CD4-positive, alpha-beta memory T cell (primary cell): ENCODE measurements around the gene FAM24A. TPM values are rescaled to one million over a fixed set of nuclear protein-coding genes. Genes with fewer than 3 reads are reported as not detected.
A peak's percentile ranks its signal among the peaks of the same experiment; 100 is the strongest.

Experiments used
- CTCF ChIA-PET: fragments of 350-600 bp; sonication (Branson Sonifier 250); formaldehyde crosslinking; loops from one replicate; lab custom pipeline; 2021; ENCODE audit warnings: inconsistent platforms; ENCODE audit not compliant: partially characterized antibody; lab: Charles Lee
- POLR2A ChIA-PET: fragments of 350-600 bp; sonication (Branson Sonifier 250); formaldehyde crosslinking; loops from one replicate; lab custom pipeline; 2021; ENCODE audit not compliant: partially characterized antibody; lab: Charles Lee
- DNase-seq, 5 donors: peaks; one replicate each; pipeline versions ENCODE4 v3.0.0 to v3.0.0-alpha.2; 2020 to 2022; ENCODE audit warnings: mixed read lengths in 1 of 5
- H3K27ac ChIP-seq: one replicate; pipeline ENCODE4 v1.7.0; 2013; ENCODE audit warnings: low read depth, low read length
- H3K27me3 ChIP-seq: 2 replicates; pipeline ENCODE4 v1.7.0; 2013; ENCODE audit warnings: mild to moderate bottlenecking, low read length, moderate library complexity; ENCODE audit not compliant: insufficient read depth
- H3K36me3 ChIP-seq: 2 replicates; pipeline ENCODE4 v1.7.0; 2013; ENCODE audit warnings: mild to moderate bottlenecking, low read length, moderate library complexity; ENCODE audit not compliant: insufficient read depth
- H3K4me1 ChIP-seq: 2 replicates; pipeline ENCODE4 v1.7.0; 2013; ENCODE audit warnings: mild to moderate bottlenecking, low read length, moderate library complexity; ENCODE audit not compliant: insufficient read depth
- H3K4me3 ChIP-seq, 2 donors: one replicate each; pipeline ENCODE4 v1.7.0; 2013; ENCODE audit warnings: low read length in 2 of 2, mild to moderate bottlenecking in 1 of 2
- H3K9me3 ChIP-seq, 2 donors: one replicate each; pipeline ENCODE4 v1.7.0; 2013; ENCODE audit warnings: low read length in 2 of 2, control low read depth in 1 of 2; ENCODE audit not compliant: control insufficient read depth in 1 of 2
- H3K27ac Mint-ChIP-seq, 7 donors: one replicate each; pipeline ENCODE4 v1.8.0; 2020 to 2021; ENCODE audit warnings: mixed read lengths in 7 of 7, mild to moderate bottlenecking in 6 of 7, inconsistent platforms in 3 of 7, moderate library complexity in 3 of 7
- H3K27me3 Mint-ChIP-seq, 2 donors: one replicate each; pipeline ENCODE4 v1.8.0; 2020 to 2021; ENCODE audit warnings: mixed read lengths in 2 of 2
- H3K36me3 Mint-ChIP-seq, 2 donors: one replicate each; pipeline ENCODE4 v1.8.0; 2020 to 2021; ENCODE audit warnings: mixed read lengths in 2 of 2, inconsistent platforms in 1 of 2, mild to moderate bottlenecking in 1 of 2
- H3K4me1 Mint-ChIP-seq, 4 donors: one replicate each; pipeline ENCODE4 v1.8.0; 2020 to 2021; ENCODE audit warnings: mixed read lengths in 4 of 4, mild to moderate bottlenecking in 1 of 4
- H3K4me3 Mint-ChIP-seq, 8 donors: one replicate each; pipeline ENCODE4 v1.8.0; 2020 to 2021; ENCODE audit warnings: mixed read lengths in 8 of 8, mild to moderate bottlenecking in 7 of 8, moderate library complexity in 6 of 8, inconsistent platforms in 3 of 8
- H3K9me3 Mint-ChIP-seq, 8 donors: one replicate each; pipeline ENCODE4 v1.8.0; 2020 to 2021; ENCODE audit warnings: mixed read lengths in 8 of 8, mild to moderate bottlenecking in 5 of 8, inconsistent platforms in 3 of 8, moderate library complexity in 1 of 8
- intact Hi-C: fragments of 100-400 bp; cut with micrococcal nuclease; formaldehyde crosslinking; loops from one replicate; pipeline ENCODE4 v1.15.1; 2023
- polyA plus RNA-seq, 2 donors: library from polyadenylated mRNA; unstranded; fragments of 300-500 nt; fragmentation: Illumina TruSeq; gene quantifications; one replicate each; pipeline ENCODE4 v1.2.3, GENCODE V29; 2021
- total RNA-seq, 2 experiments: library from RNA; stranded (reverse); gene quantifications; one replicate each; pipeline ENCODE4 v1.2.3, GENCODE V29; 2021

Gene FAM24A
- total and polyA plus RNA-seq, 4 experiments from 2014 or later, result not detected

DNA sequence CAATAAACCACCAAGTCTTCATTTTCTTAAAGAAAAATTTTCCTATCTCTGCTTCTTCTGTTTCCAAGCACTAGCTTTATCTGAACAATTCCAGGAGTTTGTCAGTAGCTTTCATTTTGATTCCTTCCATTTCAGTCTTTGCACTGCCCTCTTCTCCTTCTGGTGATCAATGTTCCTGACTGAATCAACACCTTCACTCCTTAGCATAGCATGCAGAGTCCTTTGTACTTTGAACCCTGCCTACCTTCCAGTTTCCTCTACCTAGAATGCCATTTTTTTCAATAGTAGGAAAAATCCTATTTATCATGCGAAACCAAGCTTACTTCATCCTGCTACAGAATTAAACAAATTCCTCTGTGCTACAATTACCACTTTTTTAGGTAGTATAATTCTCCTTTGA is 45.5 kb downstream of the FAM24A start:
- Histone ChIP-seq H3K27ac (no peak overlapping the region), H3K4me3 (no peak overlapping the region), H3K36me3 (no peaks in the 10 kb centered on the region), H3K4me1 (peaks cover 27% of the 10 kb centered on the region), H3K27me3 (no peaks in the 10 kb centered on the region), H3K9me3 (no peaks in the 10 kb centered on the region)
- Mint-ChIP-seq H3K4me1 (peaks cover 17 to 36% (median 28%) of the 10 kb centered on the region in 4 donors), H3K27me3 (peaks cover 0 to 3% of the 10 kb centered on the region in 2 donors), H3K4me3 (no peak overlapping the region), H3K36me3 (peaks cover 5 to 11% of the 10 kb centered on the region in 2 donors), H3K9me3 (peaks cover 0 to 6% (median 1%) of the 10 kb centered on the region in 8 donors), H3K27ac (peak overlapping the region in 3 of 7 donors; percentile 11 to 31 (median 11))
- intact Hi-C loops, result loop anchor here (2.0 to 10.0 kb wide), 2 partner anchors 77 to 581 kb away; partner anchors contain the start of genes FAM24B and PLEKHA1
- POLR2A ChIA-PET, result interaction anchor here (1.4 kb wide), 1 partner anchor 10 kb away, joined by 3 read pairs; no protein-coding TSS in a partner anchor
- no peak for DNase-seq
- CTCF ChIA-PET, result interaction anchor here (0.8 to 5.8 kb wide), 3 partner anchors 24 to 52 kb away, joined by 3 to 36 read pairs (median 3); partner anchors contain the start of genes IKZF5 and PSTK

DNA sequence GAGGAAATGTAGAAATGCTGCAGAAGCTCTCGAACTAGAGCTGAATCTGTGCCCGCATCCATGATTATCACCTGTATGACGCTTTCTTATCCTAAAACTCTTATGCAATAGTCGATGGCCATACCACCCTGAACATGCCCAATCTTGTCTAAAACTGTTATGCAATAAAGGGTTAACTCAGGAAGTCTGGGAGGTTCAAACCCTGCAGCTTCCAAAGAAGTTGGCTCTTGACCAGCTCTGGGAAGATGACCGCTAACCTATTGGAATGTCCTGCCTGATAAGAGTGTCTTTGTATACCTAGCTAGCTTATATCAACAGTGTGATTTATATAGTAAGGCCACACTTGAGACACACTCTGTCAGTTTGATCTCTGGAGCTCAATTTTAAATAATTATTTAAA is 47.1 kb downstream of the FAM24A start:
- POLR2A ChIA-PET, result interaction anchor here (2.2 to 2.4 kb wide), 2 partner anchors 23 to 51 kb away, joined by 5 to 8 read pairs; partner anchors contain the start of genes ACADSB, IKZF5 and PSTK
- CTCF ChIA-PET, result interaction anchor here (1.1 to 5.8 kb wide), 3 partner anchors 9 to 22 kb away, joined by 3 to 36 read pairs (median 6); partner anchors contain the start of gene PSTK

GRCh38 chr10:122962405-122962804 is 52.0 kb downstream of the FAM24A start:
- ChIA-PET CTCF (interaction anchor here (1.8 kb wide), 1 partner anchor 18 kb away, joined by 5 read pairs; the partner anchor contains the start of gene PSTK), POLR2A (no interaction called here)
- Mint-ChIP-seq H3K27ac (no peak overlapping the region), H3K36me3 (peaks cover 8 to 17% of the 10 kb centered on the region in 2 donors), H3K9me3 (peaks cover 0 to 36% (median 20%) of the 10 kb centered on the region in 8 donors), H3K27me3 (peaks cover 9% of the 10 kb centered on the region in 2 donors), H3K4me3 (no peak overlapping the region), H3K4me1 (no peaks in the 10 kb centered on the region)
- H3K4me1 ChIP-seq, result no peaks in the 10 kb centered on the region
- H3K27ac ChIP-seq, result no peak overlapping the region
- H3K27me3 ChIP-seq, result no peaks in the 10 kb centered on the region
- H3K9me3 ChIP-seq, result no peaks in the 10 kb centered on the region
- no peak for DNase-seq
- H3K36me3 ChIP-seq, result no peaks in the 10 kb centered on the region
- no peak overlapping the region for H3K4me3 ChIP-seq
- intact Hi-C loops, result no loop called here

More for the DNA sequence above, 47.1 kb downstream of the FAM24A start:
- no peaks in the 10 kb centered on the region for H3K36me3 ChIP-seq
- no peak overlapping the region for H3K4me3 ChIP-seq
- Mint-ChIP-seq H3K36me3 (peaks cover 8 to 10% of the 10 kb centered on the region in 2 donors), H3K27me3 (peaks cover 3 to 4% of the 10 kb centered on the region in 2 donors), H3K9me3 (peaks cover 0 to 6% (median 1%) of the 10 kb centered on the region in 8 donors), H3K27ac (no peak overlapping the region), H3K4me3 (peak overlapping the region in 1 of 8 donors; percentile 12), H3K4me1 (peaks cover 13 to 30% (median 22%) of the 10 kb centered on the region in 4 donors)
- no peak overlapping the region for H3K27ac ChIP-seq
- intact Hi-C loops, result loop anchor here (10.0 kb wide), 1 partner anchor 583 kb away; the partner anchor contains the start of gene PLEKHA1
- peaks cover 18% of the 10 kb centered on the region for H3K4me1 ChIP-seq
- DNase-seq, result no peak
- H3K9me3 ChIP-seq, result no peaks in the 10 kb centered on the region
- no peaks in the 10 kb centered on the region for H3K27me3 ChIP-seq

Other genes starting within 250 kb of the FAM24A start
- gene C10orf120, start 210.8 kb upstream of the FAM24A start, total RNA-seq, result not detected
- gene C10orf120, start 210.8 kb upstream of the FAM24A start, polyA plus RNA-seq, result not detected
- 1 to 10 TPM; 3.8 to 4.1 TPM for gene CUZD1, start 64.8 kb upstream of the FAM24A start, total RNA-seq
- gene CUZD1, start 64.8 kb upstream of the FAM24A start, polyA plus RNA-seq, result under 1 TPM; 0.86 to 0.89 TPM
- 10 to 100 TPM; 10.8 to 12.8 TPM for gene FAM24B, start 31.0 kb upstream of the FAM24A start, total RNA-seq
- 10 to 100 TPM in 1 of 2 donors, 1 to 10 TPM in 1; 7.2 to 14.5 TPM for gene FAM24B, start 31.0 kb upstream of the FAM24A start, polyA plus RNA-seq
- 10 to 100 TPM; 10.5 to 12.3 TPM for gene C10orf88, start 43.6 kb downstream of the FAM24A start, total RNA-seq
- gene C10orf88, start 43.6 kb downstream of the FAM24A start, polyA plus RNA-seq, result 1 to 10 TPM; 8.1 to 9.6 TPM
- gene PSTK, start 69.8 kb downstream of the FAM24A start, total RNA-seq, result 1 to 10 TPM; 3.9 to 4.7 TPM
- gene PSTK, start 69.8 kb downstream of the FAM24A start, polyA plus RNA-seq, result 10 to 100 TPM in 1 of 2 donors, 1 to 10 TPM in 1; 6.0 to 11.6 TPM
- gene IKZF5, start 98.2 kb downstream of the FAM24A start, total RNA-seq, result 10 to 100 TPM; 37.4 to 45.9 TPM
- 10 to 100 TPM; 11.0 to 14.7 TPM for gene IKZF5, start 98.2 kb downstream of the FAM24A start, polyA plus RNA-seq
- gene ACADSB, start 98.4 kb downstream of the FAM24A start, total RNA-seq, result 10 to 100 TPM; 35.7 to 36.4 TPM
- gene ACADSB, start 98.4 kb downstream of the FAM24A start, polyA plus RNA-seq, result 10 to 100 TPM; 26.9 to 45.3 TPM
- not detected for gene HMX3, start 225.4 kb downstream of the FAM24A start, total RNA-seq
- gene HMX3, start 225.4 kb downstream of the FAM24A start, polyA plus RNA-seq, result not detected
- not detected for gene HMX2, start 237.5 kb downstream of the FAM24A start, total RNA-seq
- not detected for gene HMX2, start 237.5 kb downstream of the FAM24A start, polyA plus RNA-seq
- gene BUB3, start 243.8 kb downstream of the FAM24A start, total RNA-seq, result 100 to 1,000 TPM; 162 to 169 TPM
- 100 to 1,000 TPM; 226 to 371 TPM for gene BUB3, start 243.8 kb downstream of the FAM24A start, polyA plus RNA-seq